Omental fat pad (tissue), 4 donors: ENCODE results near the gene SRXN1. TPM values are rescaled to one million over a fixed set of nuclear protein-coding genes. Genes with fewer than 3 reads are reported as not detected.

Experiments
- ATAC-seq: fragments of 150-250 bp; one replicate; pipeline ENCODE4 v1.9.1; 2016; ENCODE audit warnings: mild to moderate bottlenecking, moderate library complexity; ENCODE audit not compliant: low FRiP score
- DNase-seq: peaks from one replicate; pipeline ENCODE4 v3.0.0-alpha.2; 2019; ENCODE audit warnings: low spot score
- CTCF ChIP-seq, 3 donors: fragments of 450-650 bp; IDR thresholded peaks; one replicate each; pipeline ENCODE4 v1.5.1; 2016 to 2017; ENCODE audit warnings: antibody characterized with exemption in 3 of 3, mild to moderate bottlenecking in 3 of 3, moderate library complexity in 2 of 3
- total RNA-seq, 4 donors: library from RNA; depleted of rRNA; stranded (reverse); fragments of >200 nt; gene quantifications; one replicate each; pipeline ENCODE4 v1.1.0, GENCODE V29; 2016

The SRXN1 gene
- total RNA-seq, 4 donors from 2014 or later = 43.4 to 62.4 (median 48.5) TPM

- DNase-seq = no peak
- ATAC-seq = no peak
- TF ChIP-seq CTCF (IDR thresholded peaks at IDR 0.05) = no peak
These were observed 41.2 kb downstream of the SRXN1 start for GRCh38 chr20:611843-612185.

DNA sequence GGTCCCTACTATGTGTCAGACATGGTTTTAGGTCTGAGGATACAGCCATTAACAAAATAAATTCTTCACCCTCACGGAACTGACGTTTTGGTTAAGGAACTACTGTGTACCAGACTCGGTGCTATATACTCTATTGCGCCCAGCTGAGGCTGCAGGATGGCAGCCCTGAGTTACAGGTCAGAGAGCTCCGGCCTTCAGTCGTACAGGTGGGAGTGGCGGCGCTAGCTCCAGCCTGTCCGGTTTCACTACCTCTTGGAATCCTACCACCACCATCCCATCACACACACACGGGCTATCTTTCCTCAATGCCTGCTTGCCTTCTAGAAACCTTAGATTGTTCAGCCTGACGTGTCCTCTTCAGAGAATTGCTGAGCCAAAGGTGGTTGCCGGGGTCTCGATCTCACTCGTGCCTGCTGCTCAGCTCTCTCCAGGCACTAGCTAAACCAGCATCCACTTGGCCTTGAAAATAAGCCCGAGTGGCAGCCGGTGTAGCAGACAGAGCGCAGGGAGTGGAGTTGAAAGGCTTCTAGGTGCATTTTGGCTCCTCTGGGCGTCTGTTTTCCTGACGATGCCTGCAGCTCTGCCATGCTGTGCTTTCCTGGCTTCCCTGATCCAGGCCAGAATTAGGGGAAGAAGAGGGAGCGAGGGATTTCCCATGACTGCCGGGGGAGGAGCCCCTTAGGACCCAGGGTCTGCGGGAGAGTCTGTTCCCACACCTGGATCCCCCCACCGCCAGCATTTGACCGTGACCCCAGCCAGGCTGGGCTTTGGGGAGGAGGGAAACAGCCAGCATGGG is 41.8 kb downstream of the SRXN1 start:
- DNase-seq (no peak), ATAC-seq (peak; percentile 22)
- TF ChIP-seq CTCF (IDR thresholded peaks at IDR 0.05) = no peak

DNA sequence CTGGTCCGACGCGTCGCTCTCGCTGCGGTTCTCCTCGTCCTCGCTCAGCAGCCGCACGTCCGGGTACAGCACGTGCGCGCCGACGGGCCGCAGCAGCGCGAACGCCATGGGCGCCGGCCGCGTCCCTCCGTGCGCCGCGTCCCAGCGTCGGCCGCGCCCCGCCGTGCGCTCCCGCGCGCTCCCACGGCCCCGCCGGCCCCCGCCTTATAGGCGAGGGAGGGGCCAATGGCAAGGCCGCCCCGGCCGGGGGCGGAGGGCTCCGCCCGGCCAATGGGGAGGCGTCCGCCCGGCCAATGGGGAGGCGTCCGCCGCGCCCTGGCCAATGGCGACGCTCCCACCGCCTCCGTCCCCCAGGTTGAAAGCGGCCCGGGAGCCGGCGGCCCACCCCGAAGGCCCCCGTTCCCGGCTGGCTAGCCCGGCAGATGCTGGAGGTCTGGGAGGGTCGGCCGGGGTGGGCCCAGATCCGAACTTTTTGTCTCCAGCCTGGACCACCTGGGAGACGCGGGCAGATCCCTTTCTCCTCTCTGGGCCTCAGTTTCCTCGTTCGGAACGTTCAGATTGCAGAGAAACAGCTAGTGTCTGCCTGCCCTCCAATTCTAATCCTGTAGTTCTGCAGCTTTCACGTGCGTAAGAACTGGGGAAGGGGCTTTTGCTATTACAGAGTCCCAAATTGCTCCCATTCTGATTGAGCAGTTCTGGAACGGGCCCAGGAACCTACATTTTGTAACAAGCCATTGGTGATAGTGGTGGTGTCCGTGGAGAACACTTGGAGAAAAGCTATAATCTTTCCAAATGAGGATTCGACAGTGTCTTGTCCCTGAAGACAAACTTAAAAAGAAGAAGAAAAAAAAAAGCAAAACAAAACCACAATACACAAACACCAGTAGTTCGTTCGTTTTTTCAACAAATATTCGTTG is 42.6 kb downstream of the SRXN1 start, which contains the start of gene TCF15:
TSS of gene TCF15 (minus strand) at position 180 of the 917 bp plus-strand sequence. CDS start at position 108, 72 bp downstream.
- TF ChIP-seq CTCF (IDR thresholded peaks at IDR 0.05) = no peak
- DNase-seq (no peak), ATAC-seq (no peak)

GRCh38 chr20:609371-609964 is 43.5 kb downstream of the SRXN1 start:
- ATAC-seq (no peak), DNase-seq (no peak)
- TF ChIP-seq CTCF (IDR thresholded peaks at IDR 0.05) = no peak

GRCh38 chr20:608970-609369 is 44.0 kb downstream of the SRXN1 start:
- TF ChIP-seq CTCF (IDR thresholded peaks at IDR 0.05) = no peak
- DNase-seq (no peak), ATAC-seq (no peak)

DNA sequence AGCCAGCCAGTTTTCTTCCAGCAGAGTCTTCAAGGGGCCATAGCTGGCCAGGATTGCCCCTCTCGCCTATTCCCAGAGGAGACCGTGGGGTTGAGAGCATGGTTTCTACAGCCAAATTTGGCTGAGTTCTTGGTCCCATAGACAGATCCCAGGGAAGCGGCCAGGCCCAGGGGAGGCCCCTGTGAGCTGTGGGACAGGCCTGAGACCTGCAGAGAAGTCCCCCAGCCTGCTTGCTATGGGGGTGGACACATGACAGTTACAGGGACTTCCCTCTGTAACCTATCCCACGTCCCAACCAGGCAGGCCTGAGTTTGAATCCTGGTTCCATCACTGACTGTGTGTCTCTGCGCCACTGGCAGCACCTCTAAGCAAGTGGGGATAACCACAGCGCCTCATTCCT is 45.5 kb downstream of the SRXN1 start:
- DNase-seq (no peak), ATAC-seq (no peak)
- TF ChIP-seq CTCF (IDR thresholded peaks at IDR 0.05) = no peak
